Liver (tissue), 9 donors: ENCODE data around the gene ATL2. TPM values are rescaled to one million over a fixed set of nuclear protein-coding genes. Genes with fewer than 3 reads are reported as not detected.

Experiments used
- DNase-seq: peaks from one replicate; pipeline ENCODE4 v3.0.0-alpha.2; 2017; ENCODE audit warnings: low spot score
- H3K27ac ChIP-seq, 2 donors: one replicate each; pipeline ENCODE4 v1.7.0; 2013; ENCODE audit warnings: inconsistent platforms in 2 of 2, low read length in 2 of 2, control low read depth in 1 of 2, low read depth in 1 of 2, mild to moderate bottlenecking in 1 of 2
- H3K27me3 ChIP-seq, 4 donors: one replicate each; pipeline versions ENCODE4 v1.6.1 to v1.7.0; 2013; ENCODE audit warnings: low read length in 3 of 4, inconsistent platforms in 1 of 4, mild to moderate bottlenecking in 1 of 4, moderate library complexity in 1 of 4; ENCODE audit not compliant: control insufficient read depth in 4 of 4, insufficient read depth in 4 of 4
- H3K36me3 ChIP-seq, 4 donors: one replicate each; pipeline versions ENCODE4 v1.6.1 to v1.7.0; 2013; ENCODE audit warnings: low read length in 3 of 4, mild to moderate bottlenecking in 3 of 4, low read depth in 1 of 4, moderate library complexity in 1 of 4; ENCODE audit not compliant: control insufficient read depth in 4 of 4, insufficient read depth in 3 of 4
- H3K4me1 ChIP-seq, 4 donors: one replicate each; pipeline versions ENCODE4 v1.6.1 to v1.7.0; 2013; ENCODE audit warnings: low read length in 3 of 4, mild to moderate bottlenecking in 3 of 4, moderate library complexity in 1 of 4; ENCODE audit not compliant: control insufficient read depth in 4 of 4, insufficient read depth in 4 of 4
- H3K4me3 ChIP-seq, 3 donors: one replicate each; pipeline versions ENCODE4 v1.6.1 to v1.7.0; 2013; ENCODE audit warnings: low read length in 3 of 3, control low read depth in 1 of 3, low read depth in 1 of 3, mild to moderate bottlenecking in 1 of 3
- H3K9ac ChIP-seq, 2 donors: one replicate each; pipeline ENCODE4 v1.7.0; 2013; ENCODE audit warnings: low read length in 2 of 2, mild to moderate bottlenecking in 2 of 2, moderate library complexity in 2 of 2, control low read depth in 1 of 2, low read depth in 1 of 2
- H3K9me3 ChIP-seq, 4 donors: one replicate each; pipeline versions ENCODE4 v1.6.1 to v1.7.0; 2013; ENCODE audit warnings: low read length in 3 of 4; ENCODE audit not compliant: control insufficient read depth in 4 of 4
- EGR1 ChIP-seq, 2 donors: IDR thresholded peaks; 2 replicates each; pipeline ENCODE4 v1.6.1; 2016 to 2018; ENCODE audit warnings: antibody characterized with exemption in 2 of 2, low read depth in 2 of 2
- FOXA2 ChIP-seq: IDR thresholded peaks from 2 replicates; pipeline ENCODE4 v1.6.1; 2016; ENCODE audit warnings: antibody characterized with exemption
- JUND ChIP-seq, 2 donors: IDR thresholded peaks; 2 replicates each; pipeline ENCODE4 v1.6.1; 2016; ENCODE audit warnings: antibody characterized with exemption in 2 of 2
- RAD21 ChIP-seq, 2 donors: IDR thresholded peaks; 2 replicates each; pipeline ENCODE4 v1.6.1; 2016; ENCODE audit warnings: antibody characterized with exemption in 2 of 2, mild to moderate bottlenecking in 2 of 2
- REST ChIP-seq: IDR thresholded peaks from 2 replicates; pipeline ENCODE4 v1.6.1; 2016; ENCODE audit warnings: antibody characterized with exemption, mild to moderate bottlenecking
- RXRA ChIP-seq, 2 donors: IDR thresholded peaks; 2 replicates each; pipeline ENCODE4 v1.6.1; 2017 to 2018; ENCODE audit warnings: antibody characterized with exemption in 2 of 2, mild to moderate bottlenecking in 1 of 2
- TAF1 ChIP-seq: conservative IDR thresholded peaks from 2 replicates; pipeline ENCODE4 v1.6.1; 2016; ENCODE audit warnings: antibody characterized with exemption, mild to moderate bottlenecking
- ZBTB33 ChIP-seq: IDR thresholded peaks from 2 replicates; pipeline ENCODE4 v1.6.1; 2016; ENCODE audit warnings: antibody characterized with exemption
- WGBS: extraction: QIAGEN DNeasy Blood & Tissue Kit; methylation state at CpG from one replicate; pipeline ENCODE4 v1.1.7; 2013; 5-methylcytosine and 5-hydroxymethylcytosine counted together
- polyA plus RNA-seq, 2 donors: library from polyadenylated mRNA; stranded (reverse) in 1 of 2; unstranded in 1 of 2; fragments of 200-250 nt in 1 of 2; fragments of >200 nt in 1 of 2; fragmentation: Nextera tagmentation in 1 of 2; extraction: Ambion mirVana in 1 of 2; gene quantifications; one replicate each; pipeline versions ENCODE4 v1.2.1 to v1.2.3, GENCODE V29; 2013 to 2015
- total RNA-seq, 2 donors: library from RNA; depleted of rRNA; stranded (reverse); fragments of >200 nt; gene quantifications; one replicate each; pipeline ENCODE4 v1.2.3, GENCODE V29; 2014
- TF ChIP-seq, protein P1 (sequence below): fragments of 150-350 bp; IDR thresholded peaks from 2 replicates; pipeline ENCODE4 v1.5.1; 2017; ENCODE audit warnings: improper control_type of control experiment, low read depth, low read length; ENCODE audit not compliant: missing input control
- TF ChIP-seq, protein P2 (sequence below): IDR thresholded peaks from 2 replicates; pipeline ENCODE4 v1.6.1; 2016; ENCODE audit warnings: antibody characterized with exemption
- donor health status: healthy.
- donor health status: healthy.
- donor health status: healthy.
- donor health status: healthy.
- donor health status: healthy.

ATL2 gene
- total and polyA plus RNA-seq, 4 donors = 21.0 to 163 (median 45.8) TPM

GRCh38 chr2:38266382-38267061, 110.6 kb downstream of the ATL2 start:
- no peak overlapping the region for H3K27ac ChIP-seq
- H3K9ac ChIP-seq = no peak overlapping the region
- no peak for TF ChIP-seq REST
- TF ChIP-seq TAF1 = no peak
- TF ChIP-seq RXRA (IDR thresholded peaks at IDR 0.05) = no peak
- TF ChIP-seq JUND (IDR thresholded peaks at IDR 0.05) = no peak
- TF ChIP-seq, protein P1, sequence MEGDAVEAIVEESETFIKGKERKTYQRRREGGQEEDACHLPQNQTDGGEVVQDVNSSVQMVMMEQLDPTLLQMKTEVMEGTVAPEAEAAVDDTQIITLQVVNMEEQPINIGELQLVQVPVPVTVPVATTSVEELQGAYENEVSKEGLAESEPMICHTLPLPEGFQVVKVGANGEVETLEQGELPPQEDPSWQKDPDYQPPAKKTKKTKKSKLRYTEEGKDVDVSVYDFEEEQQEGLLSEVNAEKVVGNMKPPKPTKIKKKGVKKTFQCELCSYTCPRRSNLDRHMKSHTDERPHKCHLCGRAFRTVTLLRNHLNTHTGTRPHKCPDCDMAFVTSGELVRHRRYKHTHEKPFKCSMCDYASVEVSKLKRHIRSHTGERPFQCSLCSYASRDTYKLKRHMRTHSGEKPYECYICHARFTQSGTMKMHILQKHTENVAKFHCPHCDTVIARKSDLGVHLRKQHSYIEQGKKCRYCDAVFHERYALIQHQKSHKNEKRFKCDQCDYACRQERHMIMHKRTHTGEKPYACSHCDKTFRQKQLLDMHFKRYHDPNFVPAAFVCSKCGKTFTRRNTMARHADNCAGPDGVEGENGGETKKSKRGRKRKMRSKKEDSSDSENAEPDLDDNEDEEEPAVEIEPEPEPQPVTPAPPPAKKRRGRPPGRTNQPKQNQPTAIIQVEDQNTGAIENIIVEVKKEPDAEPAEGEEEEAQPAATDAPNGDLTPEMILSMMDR = no peak
- TF ChIP-seq RAD21 (IDR thresholded peaks at IDR 0.05) = no peak
- TF ChIP-seq EGR1 (IDR thresholded peaks at IDR 0.05; ENCODE audit: low read depth in 2 of 2) = no peak
- no peak for TF ChIP-seq ZBTB33
- TF ChIP-seq FOXA2 = no peak
- H3K36me3 ChIP-seq = no peaks in the 10 kb centered on the region
- no peak for DNase-seq
- no peak overlapping the region for H3K4me3 ChIP-seq
- H3K4me1 ChIP-seq = no peaks in the 10 kb centered on the region
- no peaks in the 10 kb centered on the region for H3K9me3 ChIP-seq
- H3K27me3 ChIP-seq = no peaks in the 10 kb centered on the region
- 85% methylated on average over 3 of the region's 3 CpGs for WGBS

DNA sequence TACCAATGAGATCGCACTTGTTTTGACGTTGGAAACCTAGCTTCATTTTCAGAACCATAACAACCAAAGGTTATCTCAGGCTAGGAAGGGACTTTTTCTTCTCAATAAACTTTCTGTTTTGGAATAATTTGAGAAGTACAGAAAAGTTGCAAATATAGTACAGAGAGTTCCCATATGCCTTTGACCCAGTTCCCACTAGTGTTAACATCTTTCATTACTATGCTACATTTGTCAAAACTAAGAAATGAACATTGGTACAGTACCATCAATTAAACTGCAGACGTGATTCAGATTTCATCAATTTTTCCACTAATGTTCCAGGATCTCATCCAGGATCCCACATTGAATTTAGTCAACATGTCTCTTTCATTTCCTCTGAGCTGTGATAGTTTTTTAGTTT, 111.6 kb downstream of the ATL2 start:
- Histone ChIP-seq H3K36me3 (no peaks in the 10 kb centered on the region), H3K4me1 (no peaks in the 10 kb centered on the region), H3K27ac (no peak overlapping the region), H3K9ac (no peak overlapping the region), H3K9me3 (no peaks in the 10 kb centered on the region), H3K27me3 (no peaks in the 10 kb centered on the region), H3K4me3 (no peak overlapping the region)
- TF ChIP-seq, protein P2, sequence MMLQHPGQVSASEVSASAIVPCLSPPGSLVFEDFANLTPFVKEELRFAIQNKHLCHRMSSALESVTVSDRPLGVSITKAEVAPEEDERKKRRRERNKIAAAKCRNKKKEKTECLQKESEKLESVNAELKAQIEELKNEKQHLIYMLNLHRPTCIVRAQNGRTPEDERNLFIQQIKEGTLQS = no peak
- TF ChIP-seq JUND (IDR thresholded peaks at IDR 0.05) = no peak
- 79% methylated on average over 3 of the region's 3 CpGs for WGBS
- DNase-seq = no peak
